HepG2 (cell line): Measurements from ENCODE around the gene IKZF5. TPM values are rescaled to one million over a fixed set of nuclear protein-coding genes. Genes with fewer than 3 reads are reported as not detected.

Experiments used
- ASH2L ChIP-seq: fragments of 300-600, 200-600 bp; sonication (generic); IDR thresholded peaks from 2 replicates; pipeline ENCODE4 v1.7.0; 2017; ENCODE audit warnings: low read depth, mild to moderate bottlenecking, moderate library complexity, mixed read lengths, low read length; ENCODE audit not compliant: insufficient read length
- BCL6 ChIP-seq: IDR thresholded peaks from 2 replicates; pipeline ENCODE4 v1.6.1; 2016; ENCODE audit warnings: missing genetic modification reagents, missing compliant biosample characterization
- CHD2 ChIP-seq: IDR thresholded peaks from 2 replicates; pipeline ENCODE4 v1.6.1; 2011; ENCODE audit warnings: low read depth, low read length, improper control_type of control experiment
- GTF2F1 ChIP-seq: fragments of 150-350 bp; IDR thresholded peaks from 2 replicates; pipeline ENCODE4 v1.6.1; 2014; ENCODE audit warnings: low read length
- IRX3 ChIP-seq: sonication (generic); formaldehyde crosslinking; IDR thresholded peaks from 2 replicates; pipeline ENCODE4 v1.8.1; 2023; ENCODE audit warnings: mild to moderate bottlenecking, low read depth, missing genetic modification reagents, borderline replicate concordance
- MYNN ChIP-seq: sonication (generic); formaldehyde crosslinking; IDR thresholded peaks from 2 replicates; pipeline ENCODE4 v1.4.0; 2020; ENCODE audit warnings: mild to moderate bottlenecking, low read depth, missing genetic modification reagents
- RERE ChIP-seq: IDR thresholded peaks from 2 replicates; pipeline ENCODE4 v1.6.1; 2016; ENCODE audit warnings: low read depth, missing genetic modification reagents, missing compliant biosample characterization
- TBL1XR1 ChIP-seq: fragments of 150-350 bp; IDR thresholded peaks from 2 replicates; pipeline ENCODE4 v1.6.1; 2014; ENCODE audit warnings: borderline replicate concordance, low read length; ENCODE audit not compliant: partially characterized antibody
- TBX2 ChIP-seq: sonication (generic); formaldehyde crosslinking; IDR thresholded peaks from 2 replicates; pipeline ENCODE4 v1.5.0; 2020; ENCODE audit warnings: missing genetic modification reagents, mild to moderate bottlenecking, borderline replicate concordance
- ZBTB26 ChIP-seq: IDR thresholded peaks from 2 replicates; pipeline ENCODE4 v1.6.1; 2016; ENCODE audit warnings: missing compliant biosample characterization, missing genetic modification reagents, borderline replicate concordance
- ZNF20 ChIP-seq: sonication (generic); formaldehyde crosslinking; IDR thresholded peaks from 2 replicates; pipeline ENCODE4 v1.4.0; 2020; ENCODE audit warnings: mild to moderate bottlenecking, moderate library complexity, missing genetic modification reagents
- ZNF253 ChIP-seq: sonication (generic); formaldehyde crosslinking; IDR thresholded peaks from 2 replicates; pipeline ENCODE4 v1.8.0; 2022; ENCODE audit warnings: mild to moderate bottlenecking, missing genetic modification reagents, borderline replicate concordance
- ZNF331 ChIP-seq: sonication (generic); formaldehyde crosslinking; IDR thresholded peaks from 2 replicates; pipeline ENCODE4 v1.4.0; 2020; ENCODE audit warnings: missing genetic modification reagents
- ZNF335 ChIP-seq: sonication (generic); formaldehyde crosslinking; IDR thresholded peaks from 2 replicates; pipeline ENCODE4 v1.4.0; 2020; ENCODE audit warnings: missing genetic modification reagents
- ZNF543 ChIP-seq: sonication (generic); formaldehyde crosslinking; IDR thresholded peaks from 2 replicates; pipeline ENCODE4 v1.4.0; 2020; ENCODE audit warnings: mild to moderate bottlenecking, missing genetic modification reagents
- ZNF570 ChIP-seq: sonication (generic); formaldehyde crosslinking; IDR thresholded peaks from 2 replicates; pipeline ENCODE4 v1.4.0; 2020; ENCODE audit warnings: mild to moderate bottlenecking, missing genetic modification reagents, borderline replicate concordance
- ZNF576 ChIP-seq: sonication (generic); formaldehyde crosslinking; IDR thresholded peaks from 2 replicates; pipeline ENCODE4 v1.4.0; 2020; ENCODE audit warnings: mild to moderate bottlenecking, missing genetic modification reagents
- ZNF703 ChIP-seq: sonication (generic); formaldehyde crosslinking; IDR thresholded peaks from 2 replicates; pipeline ENCODE4 v1.5.1; 2020; ENCODE audit warnings: missing genetic modification reagents, mild to moderate bottlenecking, moderate library complexity, borderline replicate concordance
- ZNF773 ChIP-seq: sonication (generic); formaldehyde crosslinking; IDR thresholded peaks from 2 replicates; pipeline ENCODE4 v1.4.0; 2020; ENCODE audit warnings: missing genetic modification reagents, borderline replicate concordance
- polyA plus RNA-seq, 8 experiments: library from polyadenylated mRNA; depleted of rRNA in 3 of 8; stranded (reverse) in 7 of 8; unstranded in 1 of 8; fragments of >200 nt; fragmentation: Illumina TruSeq in 4 of 8; extraction: Trizol in 4 of 8; gene quantifications; 2 replicates each; pipeline versions ENCODE4 v1.2.1 to v1.2.3, GENCODE V29; 2011 to 2016; ENCODE audit warnings: low read depth in 4 of 8, missing spikeins in 1 of 8, mixed read lengths in 1 of 8; ENCODE audit not compliant: insufficient read depth in 1 of 8
- total RNA-seq, 5 experiments: library from RNA; depleted of rRNA; stranded (reverse); fragments of >200 nt; fragmentation: Illumina TruSeq; extraction: Trizol; gene quantifications; 2 replicates each; pipeline ENCODE4 v1.2.3, GENCODE V29; 2016; ENCODE audit warnings: low read depth in 1 of 5
- TF ChIP-seq, protein P1 (sequence below): IDR thresholded peaks from 2 replicates; pipeline ENCODE4 v1.6.1; 2012; ENCODE audit warnings: inconsistent platforms

IKZF5 gene
- total and polyA plus RNA-seq, 2 of the 13 experiments (the other 11 are each of a cell fraction or from before 2014, with no cell fraction given), result 3.7 to 12.0 TPM

DNA sequence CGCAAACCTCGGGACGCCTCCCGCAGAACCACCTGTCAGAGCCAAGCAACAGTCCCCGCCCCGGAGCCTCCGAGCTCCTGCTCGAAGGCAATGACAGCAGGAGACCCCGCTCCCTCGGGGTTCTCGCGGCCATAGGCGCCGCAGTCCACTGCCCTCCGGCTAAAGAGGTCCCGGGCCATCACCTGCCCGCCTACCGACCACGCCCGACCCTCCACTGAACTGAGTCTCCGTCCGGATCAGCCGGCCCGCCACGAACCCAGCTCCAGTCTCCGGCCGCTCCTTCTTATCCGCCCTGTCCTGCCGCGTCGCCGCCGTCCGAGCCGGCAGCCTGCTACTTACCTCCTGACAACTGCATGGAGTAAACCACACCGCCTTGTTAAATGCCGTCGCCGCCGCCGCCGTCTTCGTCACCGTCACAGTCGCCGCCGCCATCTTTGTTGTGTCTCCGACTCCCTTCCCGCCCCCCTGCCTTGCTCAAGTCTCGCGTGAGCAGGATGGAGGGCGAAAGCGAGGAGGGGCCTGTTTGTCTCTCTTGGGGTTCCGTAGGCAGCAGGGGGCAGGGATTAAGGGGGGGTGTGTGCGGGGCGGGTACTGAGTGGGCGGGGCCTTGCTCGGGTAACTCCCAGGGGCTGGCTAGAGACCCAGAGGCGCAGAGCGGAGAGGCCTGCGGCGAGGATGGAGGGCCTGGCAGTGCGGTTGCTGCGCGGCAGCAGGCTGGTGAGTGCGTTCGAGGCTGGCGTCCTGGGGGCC lies at the start of gene IKZF5, which contains the start of gene ACADSB (continued):
- TF ChIP-seq, protein P1, sequence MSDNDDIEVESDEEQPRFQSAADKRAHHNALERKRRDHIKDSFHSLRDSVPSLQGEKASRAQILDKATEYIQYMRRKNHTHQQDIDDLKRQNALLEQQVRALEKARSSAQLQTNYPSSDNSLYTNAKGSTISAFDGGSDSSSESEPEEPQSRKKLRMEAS, result peak; percentile 23; the same call in 1 of the 2 replicates
- TF ChIP-seq ZNF773 (CRISPR knock-in tag) (no peak), ZBTB26 (CRISPR knock-in tag) (0 out of 2 replicates have a peak, but pooled peaks have one; percentile 53), TBX2 (CRISPR knock-in tag) (peak; percentile 8; the same call in 1 of the 2 replicates), ZNF703 (0 out of 2 replicates have a peak, but pooled peaks have one; percentile 15), RERE (CRISPR knock-in tag) (no peak; the same call in 1 of the 2 replicates), CHD2 (peak; percentile 98), MYNN (CRISPR knock-in tag) (no peak), ZNF331 (CRISPR knock-in tag) (peak; percentile 80), TBL1XR1 (peak; percentile 44), GTF2F1 (0 out of 2 replicates have a peak, but pooled peaks have one; percentile 22), ZNF253 (CRISPR knock-in tag) (no peak), ZNF576 (CRISPR knock-in tag) (peak; percentile 56; the same call in 1 of the 2 replicates), BCL6 (peak; percentile 41; the same call in 1 of the 2 replicates), ZNF543 (CRISPR knock-in tag) (peak; percentile 69; the same call in 1 of the 2 replicates), ZNF335 (peak; percentile 76; the same call in 1 of the 2 replicates), ZNF570 (CRISPR knock-in tag) (no peak), IRX3 (CRISPR knock-in tag) (0 out of 2 replicates have a peak, but pooled peaks have one; percentile 38), ZNF20 (CRISPR knock-in tag) (0 out of 2 replicates have a peak, but pooled peaks have one; percentile 56), ASH2L (peak; percentile 86)
